Loucy (cell line): ENCODE measurements around the gene LTA.

Source experiments
- H2AFZ ChIP-seq: fragments of 200-600 bp; sonication (generic); 2 replicates; pipeline ENCODE4 v1.6.0; 2016; ENCODE audit warnings: antibody characterized with exemption, mild to moderate bottlenecking, low read length, moderate library complexity
- H3F3A ChIP-seq: fragments of 200-600 bp; 2 replicates; pipeline ENCODE4 v1.6.0; 2016; ENCODE audit warnings: antibody characterized with exemption, low read depth, mild to moderate bottlenecking
- H3K27me3 ChIP-seq: fragments of 200-600 bp; sonication (generic); 2 replicates; pipeline ENCODE4 v1.6.1; 2014; ENCODE audit warnings: low read length, mild to moderate bottlenecking; ENCODE audit not compliant: insufficient read depth, poor library complexity, severe bottlenecking
- H3K36me3 ChIP-seq: fragments of 200-600 bp; sonication (generic); 2 replicates; pipeline ENCODE4 v1.6.1; 2016; ENCODE audit warnings: low read length; ENCODE audit not compliant: insufficient read depth
- H3K4me1 ChIP-seq: fragments of 200-600 bp; sonication (generic); 2 replicates; pipeline ENCODE4 v1.5.1; 2014; ENCODE audit warnings: low read length, mild to moderate bottlenecking; ENCODE audit not compliant: insufficient read depth, poor library complexity, severe bottlenecking
- H3K4me2 ChIP-seq: fragments of 200-600 bp; sonication (generic); 2 replicates; pipeline ENCODE4 v1.6.0; 2014; ENCODE audit warnings: antibody characterized with exemption, low read length, low read depth, mild to moderate bottlenecking; ENCODE audit not compliant: poor library complexity, severe bottlenecking
- H3K4me3 ChIP-seq: fragments of 200-600 bp; sonication (generic); 2 replicates; pipeline ENCODE4 v1.5.1; 2014; ENCODE audit warnings: low read length, mild to moderate bottlenecking, mixed read lengths; ENCODE audit not compliant: poor library complexity, severe bottlenecking
- H3K79me2 ChIP-seq: fragments of 200-600 bp; sonication (generic); 2 replicates; pipeline ENCODE4 v1.6.1; 2014; ENCODE audit warnings: low read length; ENCODE audit not compliant: insufficient read depth
- H3K9ac ChIP-seq: fragments of 200-600 bp; sonication (generic); 2 replicates; pipeline ENCODE4 v1.6.0; 2014; ENCODE audit warnings: mild to moderate bottlenecking, low read depth, low read length, moderate library complexity; ENCODE audit not compliant: poor library complexity, severe bottlenecking
- H3K9me2 ChIP-seq: fragments of 200-600 bp; sonication (generic); replicated peaks from 2 replicates; pipeline ENCODE4 v1.6.1; 2016; ENCODE audit warnings: low read depth, low read length, mixed read lengths
- H3K9me3 ChIP-seq: fragments of 200-600 bp; sonication (generic); 2 replicates; pipeline ENCODE4 v1.6.1; 2014; ENCODE audit warnings: mild to moderate bottlenecking, antibody characterized with exemption, low read length, low read depth; ENCODE audit not compliant: insufficient read depth
- H4K20me1 ChIP-seq: fragments of 200-600 bp; sonication (generic); 2 replicates; pipeline ENCODE4 v1.6.0; 2014; ENCODE audit warnings: antibody characterized with exemption, low read length, mild to moderate bottlenecking; ENCODE audit not compliant: insufficient read depth, poor library complexity, severe bottlenecking
- EZH2phosphoT487 ChIP-seq: fragments of 200-600 bp; IDR thresholded peaks from 2 replicates; pipeline ENCODE4 v1.6.1; 2018; ENCODE audit warnings: antibody characterized with exemption, mild to moderate bottlenecking, moderate library complexity, borderline replicate concordance
- TF ChIP-seq, protein P1 (sequence below): fragments of 200-600 bp; sonication (generic); conservative IDR thresholded peaks from 2 replicates; pipeline ENCODE4 v1.5.1; 2014; ENCODE audit warnings: mild to moderate bottlenecking, antibody characterized with exemption, low read length

LTA gene

DNA sequence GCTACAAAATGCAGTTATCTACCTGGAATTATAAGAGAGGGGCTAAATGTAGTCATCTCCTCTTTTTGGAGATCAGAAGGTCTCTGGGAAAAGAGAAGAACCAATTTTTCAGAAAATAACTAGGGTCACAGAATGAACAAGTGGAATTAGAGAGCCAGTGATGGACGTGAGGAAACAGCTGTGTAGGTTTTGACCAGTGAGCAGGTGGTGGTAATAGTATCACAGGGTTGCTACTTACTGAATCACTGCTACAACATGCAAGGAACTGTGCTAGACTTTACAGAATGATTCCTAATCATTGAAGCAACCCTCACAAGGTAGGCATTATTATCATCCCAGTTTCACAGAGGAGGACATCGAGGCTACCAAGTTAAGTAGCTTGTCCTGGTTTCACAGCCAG is 27.4 kb upstream of the LTA start:
- Histone ChIP-seq H4K20me1 (peaks cover 24% of the 10 kb centered on the region), H3K9me2 (no peaks in the 10 kb centered on the region), H2AFZ (no peak overlapping the region), H3K27me3 (peaks cover 13% of the 10 kb centered on the region), H3K9ac (no peak overlapping the region), H3K4me2 (no peak overlapping the region), H3K36me3 (peaks cover 12% of the 10 kb centered on the region), H3K4me1 (peaks cover 38% of the 10 kb centered on the region), H3K79me2 (peaks cover 76% of the 10 kb centered on the region), H3K9me3 (no peaks in the 10 kb centered on the region), H3K4me3 (no peak overlapping the region), H3F3A (no peaks in the 10 kb centered on the region; the same call in 1 of the 2 replicates)
- TF ChIP-seq, protein P1, sequence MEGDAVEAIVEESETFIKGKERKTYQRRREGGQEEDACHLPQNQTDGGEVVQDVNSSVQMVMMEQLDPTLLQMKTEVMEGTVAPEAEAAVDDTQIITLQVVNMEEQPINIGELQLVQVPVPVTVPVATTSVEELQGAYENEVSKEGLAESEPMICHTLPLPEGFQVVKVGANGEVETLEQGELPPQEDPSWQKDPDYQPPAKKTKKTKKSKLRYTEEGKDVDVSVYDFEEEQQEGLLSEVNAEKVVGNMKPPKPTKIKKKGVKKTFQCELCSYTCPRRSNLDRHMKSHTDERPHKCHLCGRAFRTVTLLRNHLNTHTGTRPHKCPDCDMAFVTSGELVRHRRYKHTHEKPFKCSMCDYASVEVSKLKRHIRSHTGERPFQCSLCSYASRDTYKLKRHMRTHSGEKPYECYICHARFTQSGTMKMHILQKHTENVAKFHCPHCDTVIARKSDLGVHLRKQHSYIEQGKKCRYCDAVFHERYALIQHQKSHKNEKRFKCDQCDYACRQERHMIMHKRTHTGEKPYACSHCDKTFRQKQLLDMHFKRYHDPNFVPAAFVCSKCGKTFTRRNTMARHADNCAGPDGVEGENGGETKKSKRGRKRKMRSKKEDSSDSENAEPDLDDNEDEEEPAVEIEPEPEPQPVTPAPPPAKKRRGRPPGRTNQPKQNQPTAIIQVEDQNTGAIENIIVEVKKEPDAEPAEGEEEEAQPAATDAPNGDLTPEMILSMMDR, result no peak
- no peak for TF ChIP-seq EZH2phosphoT487

DNA sequence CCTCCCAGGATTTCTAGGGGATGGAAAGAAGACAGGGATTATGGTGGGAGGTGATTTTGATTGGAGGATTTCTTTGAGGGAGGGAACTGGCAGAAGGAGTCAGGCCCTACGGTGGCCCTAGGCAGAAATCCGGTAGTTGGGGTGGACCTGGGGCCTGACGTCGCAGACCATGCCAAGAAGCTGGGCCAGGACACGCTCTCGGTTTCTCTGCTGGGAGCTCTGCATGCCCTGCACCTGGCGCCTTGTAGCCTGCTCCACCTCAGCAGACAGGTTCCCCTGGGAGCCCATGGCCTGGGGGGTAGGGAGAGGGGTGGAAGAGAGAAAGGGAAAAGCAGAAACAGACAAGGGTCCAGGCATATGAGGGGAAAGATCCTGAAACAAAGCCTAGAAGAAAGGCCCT is 26.8 kb upstream of the LTA start:
- peaks cover 32% of the 10 kb centered on the region for H3K4me1 ChIP-seq

DNA sequence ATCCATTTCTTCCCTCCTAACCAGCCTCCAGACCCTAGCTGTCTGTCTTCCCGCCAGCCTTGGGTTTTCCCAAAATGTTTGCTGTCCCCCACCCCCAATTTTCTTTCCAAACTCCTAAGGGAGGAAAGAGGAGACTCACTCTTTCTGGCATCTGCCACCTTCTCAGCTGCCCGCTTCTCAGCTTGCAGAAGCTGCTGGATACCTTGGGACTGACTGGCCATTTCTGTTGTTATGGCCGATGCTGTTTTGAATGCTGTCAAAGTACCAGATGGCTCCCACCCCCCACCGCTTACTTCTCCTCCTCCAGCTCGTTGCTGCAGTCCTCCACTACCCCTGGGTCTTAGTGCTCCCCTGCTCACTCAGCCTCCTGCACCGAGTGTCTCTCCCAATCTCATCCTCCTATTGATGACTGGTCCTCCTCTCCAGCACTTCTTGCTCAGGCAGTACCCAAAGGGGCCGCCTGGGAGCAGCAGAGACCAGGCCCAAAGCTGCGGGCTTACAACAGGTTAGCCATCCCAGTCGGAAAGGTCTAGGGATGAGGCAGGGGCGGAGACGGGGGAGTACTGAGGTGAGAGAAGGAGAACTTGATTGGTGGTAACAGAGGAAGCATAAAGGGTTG is 25.6 kb upstream of the LTA start, which contains the start of gene ATP6V1G2:
TSS of gene ATP6V1G2 (minus strand) at position 270 of the 619 bp plus-strand sequence. CDS start at position 221, 49 bp downstream.
- Histone ChIP-seq H3K27me3 (peaks cover 4% of the 10 kb centered on the region), H3K9me2 (no peaks in the 10 kb centered on the region), H3K9ac (peak within 1 kb of the TSS; percentile 88), H3K36me3 (no peaks in the 10 kb centered on the region), H3K79me2 (peaks cover 71% of the 10 kb centered on the region), H2AFZ (peak within 1 kb of the TSS; percentile 77), H3K4me2 (peak within 1 kb of the TSS; percentile 92), H3K4me1 (peaks cover 31% of the 10 kb centered on the region), H4K20me1 (peaks cover 6% of the 10 kb centered on the region), H3K4me3 (peak within 1 kb of the TSS; percentile 79), H3K9me3 (no peaks in the 10 kb centered on the region), H3F3A (no peaks in the 10 kb centered on the region; the same call in 1 of the 2 replicates)
- TF ChIP-seq EZH2phosphoT487, result no peak
- TF ChIP-seq, protein P1, result peak; percentile 99

More for the DNA sequence above, 26.8 kb upstream of the LTA start:
- H2AFZ ChIP-seq, result no peak overlapping the region
- TF ChIP-seq, protein P1, result no peak
- TF ChIP-seq EZH2phosphoT487, result no peak
- peaks cover 72% of the 10 kb centered on the region for H3K79me2 ChIP-seq
- H3K36me3 ChIP-seq, result peaks cover 6% of the 10 kb centered on the region; the same call in 1 of the 2 replicates
- peaks cover 13% of the 10 kb centered on the region for H3K27me3 ChIP-seq
- H3F3A ChIP-seq, result no peaks in the 10 kb centered on the region; the same call in 1 of the 2 replicates
- H3K9me2 ChIP-seq, result no peaks in the 10 kb centered on the region
- H3K4me3 ChIP-seq, result no peak overlapping the region
- peak overlapping the region; percentile 88 for H3K9ac ChIP-seq
- no peaks in the 10 kb centered on the region for H3K9me3 ChIP-seq
- no peak overlapping the region for H3K4me2 ChIP-seq
- peaks cover 18% of the 10 kb centered on the region for H4K20me1 ChIP-seq
